DOHH2 (cell line): ENCODE data around the gene ESYT1.

Experiments
- CTCF ChIP-seq: fragments of 200-600 bp; sonication (generic); IDR thresholded peaks from one replicate; pipeline ENCODE4 v1.5.1; 2014; ENCODE audit warnings: antibody characterized with exemption, mild to moderate bottlenecking, low read depth, low read length; ENCODE audit not compliant: poor library complexity, severe bottlenecking
- EZH2phosphoT487 ChIP-seq: fragments of 200-600 bp; sonication (generic); IDR thresholded peaks from 2 replicates; pipeline ENCODE4 v1.6.1; 2017; ENCODE audit warnings: borderline replicate concordance, mild to moderate bottlenecking, antibody characterized with exemption, low read length, moderate library complexity, mixed read lengths

- TF ChIP-seq CTCF, result no peak
- TF ChIP-seq EZH2phosphoT487, result no peak
Observed at GRCh38 chr12:56162468-56163290, 34.6 kb downstream of the ESYT1 start.
